A172 (cell line): ENCODE measurements around the gene SIAH3. TPM values are rescaled to one million over a fixed set of nuclear protein-coding genes. Genes with fewer than 3 reads are reported as not detected.
"Not testable (repeated sequence)": the region's sequence is repeated elsewhere in the genome, so short reads cannot be mapped to it uniquely, and the experiment has no call there.

ENCODE experiments used
- DNase-seq: peaks from one replicate; pipeline ENCODE4 v3.0.0-alpha.2; 2015; ENCODE audit warnings: low spot score
- total RNA-seq: library from RNA; depleted of rRNA; stranded (reverse); fragments of >200 nt; shearing (Covaris generic); gene quantifications from 2 replicates; pipeline ENCODE4 v1.2.3, GENCODE V29; 2014

The SIAH3 gene
- total RNA-seq, 1 experiment from 2014 or later, result not detected

DNA sequence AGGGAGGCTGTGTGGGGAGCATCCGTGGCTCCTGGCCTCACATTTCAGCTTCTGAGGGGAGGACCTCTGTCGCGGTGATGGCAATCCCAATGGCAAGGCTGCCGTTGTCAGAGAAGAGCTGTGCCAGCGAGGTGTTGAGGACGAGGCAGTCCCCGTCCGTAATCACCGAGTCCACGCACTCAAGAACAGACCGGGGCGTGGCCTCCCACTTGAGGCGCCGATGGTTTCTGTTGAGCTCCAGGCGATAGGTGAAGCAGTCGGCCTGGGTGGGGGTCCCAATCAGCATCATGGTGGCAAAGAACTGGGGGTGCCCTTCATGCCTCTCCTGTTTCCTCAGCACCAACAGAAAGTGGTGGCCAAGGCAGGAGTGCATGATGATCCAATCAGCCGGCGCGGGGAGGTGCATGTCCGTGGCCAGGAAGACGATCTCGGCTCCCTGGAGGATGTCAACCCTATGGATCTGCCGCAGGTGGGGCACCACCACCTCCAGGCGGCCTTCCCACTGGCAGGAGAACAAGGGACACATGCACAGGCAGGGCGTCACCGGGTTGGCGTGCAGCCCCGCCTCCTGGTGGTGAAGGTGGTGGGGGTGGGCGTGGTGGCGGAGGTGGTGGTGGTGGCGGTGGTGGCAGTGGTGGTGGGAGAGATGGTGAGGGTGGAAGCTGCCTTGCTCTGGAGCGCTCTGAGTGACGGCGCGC lies 68.1 kb downstream of the SIAH3 start:
- no peak for DNase-seq

DNA sequence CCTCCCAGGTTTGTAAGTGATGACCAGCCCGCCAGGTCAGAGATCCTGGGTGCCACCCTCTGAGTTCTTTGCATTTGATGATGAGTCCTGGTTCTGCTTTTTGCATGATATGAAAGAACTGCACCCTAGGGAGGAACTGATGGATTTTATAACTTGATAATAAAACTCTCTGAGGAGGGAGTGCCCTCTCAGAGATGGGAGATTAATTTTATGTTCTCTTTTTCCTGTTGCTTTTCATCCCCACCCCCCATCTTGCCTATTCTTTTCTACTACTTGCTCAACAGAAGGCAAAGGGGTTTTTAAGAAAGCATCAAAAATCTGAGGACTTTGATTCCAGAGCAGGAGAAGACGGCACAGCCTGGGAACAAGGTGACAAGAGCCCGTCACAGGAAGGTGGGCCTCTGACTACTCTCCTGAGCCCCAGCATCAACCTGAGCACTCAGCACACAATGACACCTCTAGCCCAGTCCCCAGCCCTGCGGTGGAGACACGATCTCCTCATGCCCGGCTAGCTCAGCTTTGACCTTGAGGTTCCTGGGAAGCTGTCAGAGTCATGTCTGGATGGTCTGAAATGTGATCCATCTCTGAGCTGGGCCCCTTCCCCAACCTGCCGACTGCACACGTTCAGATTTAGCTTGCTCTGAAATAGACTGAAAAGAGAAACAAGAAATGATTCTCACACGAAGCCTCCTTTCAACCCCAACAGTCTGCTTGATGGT lies 69.1 kb downstream of the SIAH3 start:
- no peak for DNase-seq

DNA sequence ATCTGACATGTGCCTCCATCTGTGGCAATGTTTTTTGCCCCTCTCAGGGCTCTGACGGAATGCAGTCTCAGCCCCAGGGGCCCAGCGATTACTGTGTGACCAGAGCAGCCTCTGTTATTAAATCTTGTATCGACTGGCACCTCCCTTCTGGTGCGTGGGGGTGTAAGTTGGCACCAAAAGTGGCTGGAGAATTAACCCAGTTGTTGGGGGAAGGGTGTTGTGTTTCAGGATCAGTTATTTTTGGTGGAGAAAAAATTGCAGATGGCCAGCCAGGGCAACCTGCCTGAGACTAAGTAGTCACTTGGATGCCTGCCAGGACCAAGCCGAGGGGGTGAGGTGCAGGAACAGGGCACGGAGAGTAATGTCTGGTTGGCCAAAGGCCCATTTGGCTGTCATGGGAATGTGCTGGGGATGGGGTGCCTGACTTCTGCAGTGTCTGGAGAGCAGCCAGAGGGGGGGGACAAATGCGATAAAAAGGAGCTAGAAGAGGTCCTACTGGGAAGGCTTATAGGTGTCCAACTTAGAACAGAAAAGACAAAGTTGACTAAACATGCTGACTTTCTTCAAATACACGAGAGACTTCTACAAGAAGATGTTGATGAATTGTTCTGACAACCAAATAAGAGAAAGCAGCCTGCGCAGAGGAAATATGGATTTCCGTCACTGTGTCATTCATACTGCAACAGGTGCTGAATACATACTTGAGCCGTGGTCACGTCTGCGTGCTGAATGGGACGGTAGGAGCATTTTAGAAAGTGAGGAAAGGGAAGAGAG lies 69.8 kb downstream of the SIAH3 start:
- no peak for DNase-seq

DNA sequence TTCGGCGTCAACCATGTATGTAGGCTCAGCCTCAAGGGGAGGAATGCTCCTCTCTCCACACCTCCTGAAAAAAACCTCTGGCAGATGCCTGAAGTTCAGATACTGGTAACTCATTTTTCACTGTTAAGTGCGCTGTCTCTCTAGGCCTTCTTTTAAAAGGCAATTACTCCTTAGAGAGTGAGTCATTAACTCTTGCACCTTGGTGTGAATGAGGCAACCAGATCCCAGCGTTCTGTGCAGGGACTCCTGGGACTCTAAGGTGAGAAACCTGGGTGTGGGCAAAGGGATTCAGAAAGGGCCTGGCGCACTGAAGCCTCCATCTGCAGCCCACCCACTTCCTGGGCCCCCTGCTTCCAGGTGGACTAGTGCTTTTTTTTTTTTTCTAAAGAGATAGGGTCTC lies 71.7 kb downstream of the SIAH3 start:
- DNase-seq, result no peak

DNA sequence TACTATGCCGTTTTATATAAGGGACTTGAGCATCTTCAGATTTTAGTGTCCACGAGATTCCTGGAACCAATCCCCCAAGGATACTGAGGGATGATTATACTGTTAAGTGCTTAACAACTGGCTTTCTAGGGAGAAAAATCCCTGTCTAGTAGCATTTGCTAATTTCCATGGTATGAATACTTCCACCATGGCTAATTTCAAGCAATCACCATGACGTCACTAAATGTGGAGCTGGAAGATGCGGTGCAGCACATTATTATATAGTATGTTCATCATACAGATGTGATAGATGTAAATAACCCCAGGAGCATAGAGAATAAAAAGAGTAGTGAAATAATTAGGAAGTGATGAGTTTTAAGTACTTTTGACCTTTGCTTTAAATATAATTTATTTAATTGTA lies 72.7 kb downstream of the SIAH3 start:
- no peak for DNase-seq

DNA sequence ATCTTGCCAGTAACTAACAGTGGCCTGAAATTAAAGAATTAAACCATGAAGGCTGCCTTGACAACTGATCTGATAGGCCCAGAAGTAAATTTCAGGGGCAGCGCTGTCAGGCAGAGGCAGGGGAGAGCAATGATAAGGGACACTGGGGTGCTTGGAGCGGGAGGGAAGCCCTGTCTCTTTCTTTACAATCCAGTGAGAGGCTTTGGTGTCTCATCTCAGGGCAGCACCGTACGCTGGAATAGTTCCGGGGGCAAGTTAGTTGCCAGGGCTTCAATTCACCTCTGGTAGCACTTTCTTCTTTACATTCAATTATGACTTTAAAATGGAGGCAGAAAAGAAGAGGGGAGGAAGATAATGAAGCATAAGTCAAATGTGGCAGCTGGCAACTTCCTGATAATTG lies 74.8 kb downstream of the SIAH3 start:
- DNase-seq, result no peak

DNA sequence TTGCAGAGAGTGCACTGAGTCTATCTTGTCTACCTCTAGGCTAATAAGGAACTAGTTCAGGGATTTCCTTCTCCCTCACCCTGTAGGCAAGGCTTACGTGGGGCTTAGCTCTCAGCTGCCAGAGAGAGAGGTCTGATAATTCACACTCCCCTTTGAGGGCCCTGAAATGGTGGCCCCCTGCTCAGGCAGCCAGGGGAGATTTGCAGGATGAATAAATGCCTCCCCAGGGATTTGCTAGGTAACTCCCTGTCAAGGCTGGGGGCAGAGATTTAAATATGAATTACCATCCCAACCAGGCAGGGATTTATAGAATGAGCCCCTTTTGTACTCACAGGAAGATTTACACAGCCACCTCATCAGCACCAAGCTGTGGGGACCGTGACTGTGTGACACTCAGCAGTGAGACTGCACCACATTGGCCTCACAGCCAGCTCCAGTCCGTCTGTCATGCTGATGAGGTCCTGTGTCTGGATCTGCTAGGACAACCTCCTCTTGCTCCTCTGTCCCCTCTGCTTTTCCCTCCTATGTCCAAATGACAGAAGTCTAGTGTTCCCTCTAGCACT lies 76.1 kb downstream of the SIAH3 start:
- no peak for DNase-seq

DNA sequence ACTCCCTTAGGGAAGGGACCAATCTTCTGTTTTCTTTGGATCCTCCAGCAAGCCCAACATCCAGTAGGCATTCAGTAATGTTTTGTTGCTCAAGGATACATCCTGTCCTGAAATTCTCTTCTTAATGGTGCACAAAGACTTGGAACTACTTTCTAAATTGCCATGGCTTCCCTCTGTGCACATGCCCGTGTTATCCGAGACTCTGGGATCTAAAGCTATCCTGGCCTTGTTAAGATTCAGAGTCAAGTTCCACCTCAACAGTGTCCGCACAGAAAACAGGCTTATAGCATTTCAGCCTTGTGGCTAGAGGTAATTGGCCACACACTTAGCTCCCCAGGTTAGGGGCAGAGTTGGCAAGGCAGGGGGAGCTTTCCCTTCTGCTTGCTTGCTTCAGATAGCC lies 77.6 kb downstream of the SIAH3 start:
- no peak for DNase-seq

DNA sequence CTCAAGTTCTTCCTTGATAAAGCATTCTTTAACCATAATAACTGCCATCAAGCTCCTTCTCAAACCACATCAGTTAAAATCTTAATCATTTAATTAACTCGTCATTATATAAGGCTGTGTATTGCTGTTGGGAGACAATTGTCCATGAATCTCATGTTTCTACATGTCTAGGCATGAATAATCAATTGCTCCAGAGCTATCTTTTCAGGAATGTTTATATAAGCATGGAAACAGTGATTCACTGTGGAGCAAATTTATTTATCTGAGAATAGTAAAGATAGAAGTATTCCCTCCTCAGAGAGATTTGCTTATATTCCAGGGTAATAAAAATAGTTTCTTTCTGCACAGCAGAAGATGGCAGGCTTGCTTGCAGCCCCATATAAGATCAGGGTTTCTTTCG lies 78.3 kb downstream of the SIAH3 start:
- DNase-seq, result no peak

DNA sequence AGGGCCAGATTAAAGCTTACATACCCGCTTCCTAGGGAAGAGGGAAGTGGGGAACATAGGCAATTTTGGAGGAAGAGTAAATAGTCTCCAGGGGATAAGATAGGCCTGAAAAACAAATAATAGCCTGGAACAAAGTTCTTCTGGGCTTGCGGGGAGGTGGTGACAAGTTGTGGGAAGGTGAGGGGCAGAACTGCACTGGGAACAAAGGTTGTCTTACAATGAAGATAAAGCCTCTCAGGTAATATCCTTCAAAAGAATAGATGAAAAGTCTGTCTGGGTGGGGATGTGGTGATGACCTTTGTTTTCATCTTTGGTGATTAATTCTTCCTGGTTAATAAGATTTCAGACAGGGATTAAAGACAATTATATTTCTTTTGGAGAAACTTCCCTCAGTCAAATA lies 80.7 kb downstream of the SIAH3 start:
- DNase-seq, result no peak

DNA sequence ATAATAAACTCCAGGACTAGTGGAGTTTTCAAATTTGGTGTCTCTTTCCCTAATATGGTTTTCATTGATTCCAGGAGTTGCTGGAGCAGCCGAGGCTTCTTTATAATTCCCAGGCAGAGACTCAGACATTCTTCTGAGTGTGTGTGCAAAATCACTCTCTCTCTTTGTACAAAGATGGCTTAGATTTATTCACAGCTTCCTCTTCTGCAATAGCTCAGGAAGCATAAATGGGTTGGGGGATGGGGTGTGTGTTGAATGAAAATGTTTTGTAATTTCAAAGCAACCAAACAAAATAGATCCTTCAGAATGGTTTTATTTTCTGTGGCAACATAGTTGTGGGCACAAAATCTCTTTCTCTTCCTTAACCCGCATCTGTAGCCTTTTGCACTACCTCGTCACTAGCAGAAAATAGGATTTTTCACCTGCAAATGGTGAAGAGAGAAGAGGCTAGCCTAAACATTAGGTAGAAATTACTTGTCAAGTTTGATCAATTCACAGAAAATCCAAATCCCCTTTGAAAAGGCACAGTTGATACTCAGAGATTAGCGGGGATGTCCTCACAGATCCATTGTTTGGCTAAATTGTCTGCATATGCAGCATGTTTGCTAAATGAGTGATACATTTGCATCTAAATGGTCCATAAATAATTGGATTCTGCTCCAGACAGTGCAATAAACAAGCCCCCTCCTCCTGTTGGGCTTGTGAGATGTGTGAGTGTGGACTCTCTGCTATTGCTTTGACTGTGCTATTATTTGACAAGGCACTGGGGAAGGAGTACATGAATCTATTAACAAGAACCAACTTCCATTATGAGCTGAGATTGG lies 82.7 kb downstream of the SIAH3 start:
- no peak for DNase-seq

DNA sequence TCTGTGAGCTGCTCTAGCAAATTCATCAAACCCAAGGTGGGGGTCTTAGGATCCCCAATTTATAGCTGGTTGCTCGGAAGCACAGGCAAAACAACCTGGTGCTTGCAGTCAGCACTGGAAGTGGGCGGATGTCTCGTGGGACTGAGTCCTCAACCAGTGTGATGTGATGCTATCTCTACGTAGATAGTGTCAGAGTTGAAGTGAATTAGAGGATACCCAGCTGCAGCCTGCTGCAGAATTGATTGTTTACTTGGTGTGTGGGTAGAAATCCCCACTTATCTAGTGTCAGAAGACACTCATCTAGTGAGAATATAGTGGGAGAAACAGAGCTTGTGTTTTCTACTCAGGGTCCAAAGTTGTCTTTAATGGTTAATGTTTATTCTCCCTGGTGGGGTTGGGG lies 86.1 kb downstream of the SIAH3 start:
- DNase-seq, result no peak

DNA sequence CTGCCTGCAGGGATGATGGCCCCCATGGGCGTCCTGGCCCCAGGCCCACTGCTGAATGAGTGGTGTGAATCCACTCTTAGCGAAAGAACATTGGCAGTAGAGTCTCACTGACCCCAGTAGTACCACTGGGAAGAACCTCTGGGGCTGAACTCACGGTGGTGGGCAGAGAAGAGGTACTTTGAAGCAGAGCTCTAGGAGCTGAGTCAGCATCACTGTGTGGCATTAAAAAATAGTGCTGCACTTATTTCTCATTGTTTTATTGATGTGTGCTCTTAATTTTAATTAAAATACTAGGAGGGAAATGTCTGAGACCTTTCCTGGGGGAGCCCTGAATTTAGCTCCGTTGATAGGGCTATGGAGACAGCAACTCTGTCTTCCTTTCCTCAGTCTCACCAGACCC lies 88.1 kb downstream of the SIAH3 start:
- no peak for DNase-seq

DNA sequence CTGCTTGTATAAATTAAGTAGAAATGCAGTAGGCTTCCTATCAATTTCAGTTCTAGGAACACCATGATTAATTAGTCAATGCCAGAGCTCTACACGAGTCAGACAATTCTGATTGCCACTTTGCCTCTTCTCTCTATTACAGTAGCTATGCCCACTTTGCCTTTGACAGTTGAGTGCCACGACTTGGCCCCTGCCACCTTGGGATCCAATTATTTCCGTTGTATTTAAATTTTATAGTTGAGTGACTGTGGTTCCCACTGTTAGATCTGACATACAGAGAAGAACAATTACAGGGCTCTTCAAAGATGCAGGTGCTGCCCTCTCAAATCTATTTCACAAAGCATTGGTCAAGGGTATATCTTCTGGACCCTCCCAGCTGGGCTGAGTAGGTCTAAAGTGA lies 94.0 kb downstream of the SIAH3 start:
- DNase-seq, result not testable (repeated sequence)

DNA sequence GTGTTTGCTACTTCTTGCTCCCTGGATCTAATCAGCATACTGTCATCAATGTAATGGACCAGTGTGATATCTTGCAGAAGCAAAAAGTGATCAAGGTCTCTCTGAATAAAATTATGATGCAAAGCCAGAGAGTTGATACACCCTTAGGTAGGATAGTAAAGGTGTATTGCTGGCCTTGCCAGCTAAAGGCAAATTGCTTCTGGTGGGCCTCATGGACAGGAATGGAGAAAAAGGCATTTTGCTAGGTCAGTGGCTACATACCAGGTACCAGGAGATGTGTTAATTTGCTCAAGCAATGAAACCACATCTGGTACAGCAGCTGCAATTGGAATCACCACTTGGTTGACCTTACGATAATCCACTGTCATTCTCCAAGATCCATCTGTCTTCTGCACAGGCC lies 95.1 kb downstream of the SIAH3 start:
- not testable (repeated sequence) for DNase-seq

DNA sequence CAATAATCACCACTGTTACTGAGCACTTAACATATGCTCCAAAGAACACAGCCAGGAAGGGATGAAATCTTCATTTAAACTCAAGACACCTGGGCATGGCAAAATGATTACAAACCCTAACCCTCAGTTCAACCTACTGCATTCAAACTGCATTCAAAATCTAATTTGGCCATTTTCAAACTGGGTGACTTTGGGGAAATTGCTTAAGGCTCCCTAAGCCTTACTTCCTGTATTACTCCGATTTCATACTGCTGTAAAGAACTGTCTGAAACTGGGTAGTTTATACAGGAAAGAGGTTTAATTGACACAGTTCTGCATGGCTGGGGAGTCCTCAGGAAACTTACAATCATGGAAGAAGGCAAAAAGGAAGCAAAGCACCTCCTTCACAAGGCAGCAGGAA lies 99.0 kb downstream of the SIAH3 start:
- DNase-seq, result no peak

DNA sequence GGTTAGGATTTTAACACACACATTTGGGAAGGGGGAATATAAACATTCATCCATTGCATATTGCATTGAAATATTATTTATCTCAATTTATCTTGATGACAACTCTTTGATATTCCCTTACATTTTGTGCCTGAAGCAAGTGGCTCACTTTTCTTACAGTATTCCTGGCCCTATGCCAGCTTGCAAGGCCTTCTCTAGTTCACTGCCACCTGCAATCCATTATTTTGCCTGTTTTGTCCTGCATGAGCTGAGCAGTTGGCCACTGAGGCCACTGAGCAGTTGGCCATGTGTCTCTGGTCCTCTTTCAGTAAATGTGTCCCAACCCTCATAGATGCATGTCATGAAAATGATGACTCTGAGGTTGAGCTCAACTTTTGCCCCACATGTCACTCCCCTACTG lies 99.7 kb downstream of the SIAH3 start:
- no peak for DNase-seq

DNA sequence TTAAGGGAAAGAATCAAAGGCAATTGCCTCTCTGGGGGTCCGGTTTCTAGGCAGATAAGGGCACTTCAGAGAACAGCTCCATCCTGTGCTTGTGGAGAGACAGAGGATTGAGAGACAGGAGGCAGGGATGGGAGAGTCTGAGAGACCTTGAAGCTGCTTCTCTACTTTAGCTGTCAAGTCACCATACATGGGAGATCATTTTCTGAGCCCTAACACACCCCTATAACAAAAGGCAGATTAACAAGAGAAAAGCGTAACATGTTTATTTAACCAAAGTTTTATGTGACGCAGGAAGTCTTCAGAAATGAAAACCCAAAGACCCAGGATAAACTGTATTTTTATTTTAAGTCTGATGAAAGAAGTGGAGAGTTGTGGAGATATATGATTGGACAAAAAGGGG lies 101.0 kb downstream of the SIAH3 start:
- DNase-seq, result no peak

DNA sequence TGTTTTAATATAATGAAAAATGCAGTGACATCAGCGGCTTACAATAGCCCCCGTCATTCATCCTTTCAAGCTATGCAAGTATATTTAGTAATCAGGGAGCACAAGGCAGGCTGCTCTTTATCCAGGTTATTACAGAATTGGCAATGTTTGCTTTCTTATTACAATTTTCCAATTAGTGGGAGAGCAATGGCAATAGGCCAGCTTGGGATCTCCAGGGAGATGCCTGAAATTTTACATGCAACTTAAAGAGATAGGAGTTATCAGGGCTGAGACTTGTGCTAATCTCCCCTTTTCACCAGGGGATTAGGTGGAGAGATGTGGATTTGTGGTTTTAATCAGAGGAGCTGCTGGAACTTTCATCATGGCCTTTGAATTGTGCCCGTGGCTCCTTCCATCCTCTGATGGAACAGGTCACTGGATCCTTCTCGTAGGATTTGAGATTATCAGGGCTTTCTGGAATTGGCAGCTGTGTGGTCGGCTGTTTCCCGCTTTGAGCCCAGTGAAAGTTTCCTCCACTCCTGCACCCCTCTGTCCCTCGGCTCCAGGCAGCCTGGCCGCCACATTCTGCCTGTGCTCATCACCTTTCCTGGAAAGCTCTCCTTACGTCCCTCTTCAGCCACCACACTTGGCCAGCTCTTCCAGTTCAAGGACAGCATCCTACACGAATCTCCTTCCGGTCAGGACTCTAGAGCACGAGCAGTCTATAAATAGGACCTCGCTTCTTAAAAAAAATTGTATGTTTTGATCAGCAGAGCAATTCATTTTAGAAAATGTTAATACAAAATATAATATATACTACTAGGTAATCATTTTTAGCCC lies 102.4 kb downstream of the SIAH3 start:
- no peak for DNase-seq

DNA sequence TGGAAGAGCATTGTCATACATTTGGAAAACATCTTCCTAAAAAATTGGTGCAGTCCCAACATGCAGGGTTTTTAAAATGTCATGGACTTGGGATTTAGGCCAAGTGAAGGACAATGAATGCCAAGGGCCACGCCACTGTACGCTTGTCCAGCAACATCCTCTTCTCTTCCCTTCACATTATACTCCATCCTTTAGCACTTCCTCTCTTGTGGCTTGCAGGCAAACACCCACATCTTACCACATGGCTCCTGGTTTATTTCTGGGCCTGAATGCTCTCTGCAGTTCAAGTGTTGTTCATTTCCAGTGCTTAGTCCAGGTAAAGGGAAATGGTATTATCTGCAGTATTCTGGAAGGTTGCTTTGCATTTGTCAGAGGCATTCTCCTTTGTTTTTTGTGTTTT lies 104.5 kb downstream of the SIAH3 start:
- no peak for DNase-seq

DNA sequence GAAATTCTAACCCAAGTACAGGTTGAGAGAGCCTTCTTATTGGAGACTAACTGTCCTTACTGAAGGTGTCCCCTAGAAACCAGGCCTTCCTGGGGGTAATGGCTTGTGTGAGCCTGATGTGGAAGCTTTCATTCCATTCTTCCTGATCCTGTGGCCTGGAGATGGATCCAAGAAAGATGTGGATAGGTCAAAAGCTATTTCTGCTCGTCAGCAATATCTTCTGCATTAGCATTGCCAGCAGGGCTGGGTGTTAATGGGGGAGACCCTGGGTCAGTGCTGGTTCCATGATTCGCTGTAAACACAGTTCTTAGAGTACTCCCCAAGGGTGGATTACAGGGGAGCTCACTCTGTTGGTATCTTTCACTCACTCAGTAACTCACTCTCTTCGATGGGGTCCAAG lies 106.6 kb downstream of the SIAH3 start:
- no peak for DNase-seq
